HG03442 (cell line): Measurements from ENCODE around the gene LTBP2.
"Not testable (repeated sequence)": the region's sequence is repeated elsewhere in the genome, so short reads cannot be mapped to it uniquely, and the experiment has no call there.

ENCODE experiments used
- ATAC-seq: cut with Tn5 transposase; IDR thresholded peaks from one replicate; pipeline ENCODE4 v1.9.1; 2021; ENCODE audit warnings: mild to moderate bottlenecking, moderate library complexity; ENCODE audit not compliant: unreplicated experiment

LTBP2 gene

GRCh38 chr14:74554742-74555362 lies 57.2 kb downstream of the LTBP2 start:
- ATAC-seq, result no peak

- ATAC-seq, result no peak
These were observed 59.4 kb downstream of the LTBP2 start for GRCh38 chr14:74552623-74553022.

- no peak for ATAC-seq
These were observed 60.3 kb downstream of the LTBP2 start for GRCh38 chr14:74551431-74552371.

- no peak for ATAC-seq
These were observed 61.0 kb downstream of the LTBP2 start for GRCh38 chr14:74551001-74551400.

GRCh38 chr14:74550071-74550470 lies 62.0 kb downstream of the LTBP2 start:
- no peak for ATAC-seq

- ATAC-seq, result no peak
These were observed 62.4 kb downstream of the LTBP2 start for GRCh38 chr14:74549588-74549987.

- no peak for ATAC-seq
These were observed 63.2 kb downstream of the LTBP2 start for GRCh38 chr14:74548881-74549280.

GRCh38 chr14:74547331-74547927 lies 64.6 kb downstream of the LTBP2 start:
- no peak for ATAC-seq

- ATAC-seq, result no peak
These were observed 65.6 kb downstream of the LTBP2 start for GRCh38 chr14:74546416-74546815.

GRCh38 chr14:74545386-74545785 lies 66.7 kb downstream of the LTBP2 start:
- ATAC-seq, result no peak

GRCh38 chr14:74543771-74544438 lies 68.1 kb downstream of the LTBP2 start:
- no peak for ATAC-seq

GRCh38 chr14:74542056-74542685 lies 69.9 kb downstream of the LTBP2 start:
- no peak for ATAC-seq

- ATAC-seq, result no peak
These were observed 70.8 kb downstream of the LTBP2 start for GRCh38 chr14:74541225-74541624.

- ATAC-seq, result no peak
These were observed 72.5 kb downstream of the LTBP2 start for GRCh38 chr14:74539503-74539902.

- ATAC-seq, result no peak
These were observed 73.3 kb downstream of the LTBP2 start for GRCh38 chr14:74538411-74539391.

GRCh38 chr14:74536336-74536735 lies 75.7 kb downstream of the LTBP2 start:
- not testable (repeated sequence) for ATAC-seq

GRCh38 chr14:74535756-74536325 lies 76.2 kb downstream of the LTBP2 start:
- no peak for ATAC-seq

- no peak for ATAC-seq
These were observed 78.5 kb downstream of the LTBP2 start for GRCh38 chr14:74533576-74533975.

GRCh38 chr14:74532246-74532645 lies 79.8 kb downstream of the LTBP2 start:
- ATAC-seq, result no peak
